Naive thymus-derived CD8-positive, alpha-beta T cell (primary cell): ENCODE results near the gene WNT9A. TPM values are rescaled to one million over a fixed set of nuclear protein-coding genes. Genes with fewer than 3 reads are reported as not detected.

Source experiments
- ATAC-seq, 2 donors: fragments of 150-1000 bp; cut with Tn5 transposase in 1 of 2; sonication (Bioruptor Pico), chemical (Tn5 transposase) in 1 of 2; 1 replicate in 1 of 2; 2 replicates in 1 of 2; pipeline ENCODE4 v1.10.0; 2021; ENCODE audit warnings: mild to moderate bottlenecking in 2 of 2, moderate library complexity in 2 of 2
- POLR2A ChIA-PET: fragments of 350-600 bp; sonication (Branson Sonifier 250); formaldehyde crosslinking; loops from one replicate; lab custom pipeline; 2021; ENCODE audit warnings: antibody characterized with exemption; lab: Charles Lee
- DNase-seq, 10 donors: peaks; one replicate each; pipeline versions ENCODE4 v3.0.0 to v3.0.0-alpha.2; 2020 to 2022
- H3K27ac Mint-ChIP-seq, 10 donors: one replicate each; pipeline ENCODE4 v1.8.0; 2020 to 2022; ENCODE audit warnings: mild to moderate bottlenecking in 10 of 10, mixed read lengths in 10 of 10, moderate library complexity in 4 of 10, inconsistent platforms in 1 of 10
- H3K27me3 Mint-ChIP-seq, 5 donors: one replicate each; pipeline ENCODE4 v1.8.0; 2021 to 2022; ENCODE audit warnings: mixed read lengths in 5 of 5
- H3K36me3 Mint-ChIP-seq, 3 donors: one replicate each; pipeline ENCODE4 v1.8.0; 2020 to 2022; ENCODE audit warnings: mixed read lengths in 3 of 3, mild to moderate bottlenecking in 2 of 3, inconsistent platforms in 1 of 3
- H3K4me1 Mint-ChIP-seq, 4 donors: one replicate each; pipeline ENCODE4 v1.8.0; 2021 to 2022; ENCODE audit warnings: mixed read lengths in 4 of 4
- H3K4me3 Mint-ChIP-seq, 10 donors: one replicate each; pipeline ENCODE4 v1.8.0; 2020 to 2022; ENCODE audit warnings: mild to moderate bottlenecking in 10 of 10, mixed read lengths in 10 of 10, moderate library complexity in 6 of 10, inconsistent platforms in 1 of 10
- H3K9me3 Mint-ChIP-seq, 9 donors: one replicate each; pipeline ENCODE4 v1.8.0; 2020 to 2022; ENCODE audit warnings: mixed read lengths in 9 of 9, mild to moderate bottlenecking in 3 of 9, inconsistent platforms in 1 of 9, moderate library complexity in 1 of 9
- polyA plus RNA-seq, 3 donors: library from polyadenylated mRNA; unstranded; fragments of 300-500 nt; fragmentation: Illumina TruSeq; gene quantifications; one replicate each; pipeline ENCODE4 v1.2.3, GENCODE V29; 2021
- total RNA-seq, 8 experiments: library from RNA in 2 of 8; stranded (reverse) in 2 of 8; gene quantifications; one replicate each; pipeline ENCODE4 v1.2.3 and lab custom pipeline; 2021 to 2026

WNT9A gene
- total and polyA plus RNA-seq, 5 experiments from 2014 or later = not detected

GRCh38 chr1:227893300-227893948 lies 54.3 kb downstream of the WNT9A start:
- no peak for ATAC-seq

GRCh38 chr1:227892489-227893299 lies 55.0 kb downstream of the WNT9A start:
- POLR2A ChIA-PET = no interaction called here
- Mint-ChIP-seq H3K27ac (peak overlapping the region in 5 of 10 donors; percentile 20 to 91 (median 76)), H3K4me3 (no peak overlapping the region), H3K4me1 (peaks cover 6 to 32% (median 15%) of the 10 kb centered on the region in 4 donors), H3K9me3 (no peaks in the 10 kb centered on the region), H3K36me3 (no peaks in the 10 kb centered on the region), H3K27me3 (no peaks in the 10 kb centered on the region)
- DNase-seq (peak in 2 of 10 donors; percentile 12 to 55), ATAC-seq (no peak)

More at GRCh38 chr1:227893300-227893948, 54.3 kb downstream of the WNT9A start:
- Mint-ChIP-seq H3K4me3 (no peak overlapping the region), H3K27ac (peak overlapping the region in 3 of 10 donors; percentile 6 to 80 (median 79)), H3K27me3 (no peaks in the 10 kb centered on the region), H3K9me3 (no peaks in the 10 kb centered on the region), H3K36me3 (no peaks in the 10 kb centered on the region), H3K4me1 (peaks cover 9 to 32% (median 15%) of the 10 kb centered on the region in 4 donors)
- DNase-seq = peak in 1 of 10 donors; percentile 16
- POLR2A ChIA-PET = no interaction called here

- H3K27me3 Mint-ChIP-seq = no peaks in the 10 kb centered on the region
- peak in 1 of 10 donors; percentile 11 for DNase-seq
- H3K27ac Mint-ChIP-seq = peak overlapping the region in 5 of 10 donors; percentile 29 to 91 (median 76)
- H3K9me3 Mint-ChIP-seq = no peaks in the 10 kb centered on the region
- POLR2A ChIA-PET = no interaction called here
- no peak overlapping the region for H3K4me3 Mint-ChIP-seq
- ATAC-seq = no peak
- no peaks in the 10 kb centered on the region for H3K36me3 Mint-ChIP-seq
- peaks cover 4 to 29% (median 13%) of the 10 kb centered on the region in 4 donors for H3K4me1 Mint-ChIP-seq
These were observed 55.7 kb downstream of the WNT9A start for GRCh38 chr1:227891955-227892488.

GRCh38 chr1:227891223-227891954 lies 56.3 kb downstream of the WNT9A start:
- no peaks in the 10 kb centered on the region for H3K27me3 Mint-ChIP-seq
- POLR2A ChIA-PET = interaction anchor here (0.7 kb wide), 1 partner anchor 12 kb away, joined by 3 read pairs; no protein-coding TSS in a partner anchor

GRCh38 chr1:227890451-227891222 lies 57.1 kb downstream of the WNT9A start:
- POLR2A ChIA-PET = interaction anchor here (0.7 to 1.0 kb wide), 2 partner anchors 11 to 29 kb away, joined by 3 read pairs; no protein-coding TSS in a partner anchor

More at GRCh38 chr1:227891223-227891954, 56.3 kb downstream of the WNT9A start:
- no peak overlapping the region for H3K4me3 Mint-ChIP-seq
- H3K27ac Mint-ChIP-seq = peak overlapping the region in 6 of 10 donors; percentile 11 to 91 (median 68)
- H3K9me3 Mint-ChIP-seq = no peaks in the 10 kb centered on the region
- H3K36me3 Mint-ChIP-seq = no peaks in the 10 kb centered on the region
- ATAC-seq = no peak
- H3K4me1 Mint-ChIP-seq = peaks cover 6 to 33% (median 15%) of the 10 kb centered on the region in 4 donors
- peak in 1 of 10 donors; percentile 15 for DNase-seq

GRCh38 chr1:227889863-227890405 lies 57.8 kb downstream of the WNT9A start:
- no peaks in the 10 kb centered on the region for H3K27me3 Mint-ChIP-seq
- H3K4me1 Mint-ChIP-seq = peaks cover 17 to 44% (median 24%) of the 10 kb centered on the region in 4 donors
- H3K27ac Mint-ChIP-seq = peak overlapping the region in 9 of 10 donors; percentile 6 to 79 (median 58)
- H3K4me3 Mint-ChIP-seq = no peak overlapping the region
- H3K36me3 Mint-ChIP-seq = no peaks in the 10 kb centered on the region
- POLR2A ChIA-PET = interaction anchor here (1.0 kb wide), 1 partner anchor 29 kb away, joined by 3 read pairs; no protein-coding TSS in a partner anchor
- ATAC-seq (no peak), DNase-seq (peak in 2 of 10 donors; percentile 16 to 45)
- no peaks in the 10 kb centered on the region for H3K9me3 Mint-ChIP-seq

More at GRCh38 chr1:227890451-227891222, 57.1 kb downstream of the WNT9A start:
- H3K36me3 Mint-ChIP-seq = no peaks in the 10 kb centered on the region
- no peaks in the 10 kb centered on the region for H3K9me3 Mint-ChIP-seq
- no peaks in the 10 kb centered on the region for H3K27me3 Mint-ChIP-seq
- peak overlapping the region in 7 of 10 donors; percentile 6 to 79 (median 52) for H3K27ac Mint-ChIP-seq
- ATAC-seq (no peak), DNase-seq (peak in 1 of 10 donors; percentile 16)
- H3K4me1 Mint-ChIP-seq = peaks cover 10 to 36% (median 20%) of the 10 kb centered on the region in 4 donors
- no peak overlapping the region for H3K4me3 Mint-ChIP-seq

GRCh38 chr1:227889047-227889862 lies 58.5 kb downstream of the WNT9A start:
- DNase-seq (peak in 2 of 10 donors; percentile 16 to 55), ATAC-seq (no peak)
- Mint-ChIP-seq H3K27ac (peak overlapping the region; percentile 23 to 91 (median 72)), H3K9me3 (no peaks in the 10 kb centered on the region), H3K4me3 (peak overlapping the region in 3 of 10 donors; percentile 29 to 60 (median 36)), H3K27me3 (no peaks in the 10 kb centered on the region), H3K4me1 (peaks cover 20 to 50% (median 28%) of the 10 kb centered on the region in 4 donors), H3K36me3 (no peaks in the 10 kb centered on the region)
- POLR2A ChIA-PET = interaction anchor here (1.0 to 1.4 kb wide), 2 partner anchors 19 to 123 kb away, joined by 3 read pairs; no protein-coding TSS in a partner anchor

- H3K4me1 Mint-ChIP-seq = peaks cover 22 to 54% (median 33%) of the 10 kb centered on the region in 4 donors
- no peak for ATAC-seq
- POLR2A ChIA-PET = interaction anchor here (1.0 to 1.4 kb wide), 4 partner anchors 8 to 122 kb away, joined by 3 to 4 read pairs (median 3); no protein-coding TSS in a partner anchor
- peak overlapping the region in 4 of 10 donors; percentile 29 to 74 (median 54) for H3K4me3 Mint-ChIP-seq
- no peaks in the 10 kb centered on the region for H3K36me3 Mint-ChIP-seq
- H3K9me3 Mint-ChIP-seq = no peaks in the 10 kb centered on the region
- peak overlapping the region; percentile 23 to 91 (median 74) for H3K27ac Mint-ChIP-seq
- peak in 1 of 10 donors; percentile 55 for DNase-seq
- no peaks in the 10 kb centered on the region for H3K27me3 Mint-ChIP-seq
These were observed 59.2 kb downstream of the WNT9A start for GRCh38 chr1:227888404-227889046.

- DNase-seq = peak in 2 of 10 donors; percentile 16 to 63
- H3K4me3 Mint-ChIP-seq = peak overlapping the region; percentile 22 to 84 (median 72)
- no peaks in the 10 kb centered on the region for H3K27me3 Mint-ChIP-seq
- H3K9me3 Mint-ChIP-seq = no peaks in the 10 kb centered on the region
- peaks cover 22 to 59% (median 36%) of the 10 kb centered on the region in 4 donors for H3K4me1 Mint-ChIP-seq
- H3K36me3 Mint-ChIP-seq = no peaks in the 10 kb centered on the region
- POLR2A ChIA-PET = interaction anchor here (0.9 to 4.5 kb wide), 6 partner anchors 9 to 122 kb away, joined by 3 to 23 read pairs (median 4); no protein-coding TSS in a partner anchor
- peak in 1 of 2 donors; percentile 12 for ATAC-seq
- peak overlapping the region; percentile 60 to 93 (median 89) for H3K27ac Mint-ChIP-seq
These were observed 59.9 kb downstream of the WNT9A start for GRCh38 chr1:227887697-227888403.
